WTC11 (cell line): ENCODE results near the gene PCGF2. TPM values are rescaled to one million over a fixed set of nuclear protein-coding genes. Genes with fewer than 3 reads are reported as not detected.

Experiments
- ATAC-seq: fragments of 200-7000 bp; cut with Tn5 transposase; 2 replicates; pipeline ENCODE4 v1.10.0; 2021; ENCODE audit warnings: mild to moderate bottlenecking, moderate library complexity
- CTCF ChIA-PET: fragments of 300-600 bp; sonication (Branson Sonifier 250); formaldehyde crosslinking; loops from one replicate; lab custom pipeline; 2021; ENCODE audit warnings: antibody characterized with exemption; lab: Charles Lee
- POLR2A ChIA-PET: fragments of 350-600 bp; sonication (Branson Sonifier 250); formaldehyde crosslinking; loops from one replicate; lab custom pipeline; 2021; ENCODE audit warnings: antibody characterized with exemption; lab: Charles Lee
- DNase-seq: peaks from one replicate; pipeline ENCODE4 v3.0.0; 2021; ENCODE audit warnings: low spot score
- H3K27ac Mint-ChIP-seq: 2 replicates; pipeline ENCODE4 v1.8.0; 2021; ENCODE audit warnings: mixed read lengths
- H3K27me3 Mint-ChIP-seq: 2 replicates; pipeline ENCODE4 v1.8.0; 2021; ENCODE audit warnings: low read depth, mild to moderate bottlenecking, moderate library complexity, mixed read lengths
- H3K36me3 Mint-ChIP-seq: 2 replicates; pipeline ENCODE4 v1.8.0; 2021; ENCODE audit warnings: mixed read lengths
- H3K4me1 Mint-ChIP-seq: 2 replicates; pipeline ENCODE4 v1.8.0; 2022; ENCODE audit warnings: mixed read lengths
- H3K4me3 Mint-ChIP-seq: 2 replicates; pipeline ENCODE4 v1.8.0; 2021; ENCODE audit warnings: mild to moderate bottlenecking, moderate library complexity, mixed read lengths
- H3K9me3 Mint-ChIP-seq: 2 replicates; pipeline ENCODE4 v1.8.0; 2021; ENCODE audit warnings: mixed read lengths
- ATF3 ChIP-seq: sonication (generic); formaldehyde crosslinking; conservative IDR thresholded peaks from 2 replicates; pipeline ENCODE4 v1.8.1; 2022; ENCODE audit warnings: mild to moderate bottlenecking, missing genetic modification reagents
- CREB1 ChIP-seq: sonication (generic); formaldehyde crosslinking; IDR thresholded peaks from 2 replicates; pipeline ENCODE4 v1.8.0; 2023; ENCODE audit warnings: mild to moderate bottlenecking, missing genetic modification reagents
- ELF4 ChIP-seq: sonication (generic); formaldehyde crosslinking; IDR thresholded peaks from 2 replicates; pipeline ENCODE4 v1.8.1; 2022; ENCODE audit warnings: low read depth, mild to moderate bottlenecking, moderate library complexity, missing genetic modification reagents
- ERG ChIP-seq: fragments of 250-450 bp; sonication (Bioruptor Pico); IDR thresholded peaks from 2 replicates; pipeline ENCODE4 v1.8.0; 2021; ENCODE audit warnings: mild to moderate bottlenecking
- FOXP1 ChIP-seq: sonication (generic); formaldehyde crosslinking; IDR thresholded peaks from 2 replicates; pipeline ENCODE4 v1.8.0; 2022; ENCODE audit warnings: missing genetic modification reagents, mild to moderate bottlenecking, moderate library complexity, borderline replicate concordance
- MXD4 ChIP-seq: fragments of 250-450 bp; sonication (Bioruptor Pico); IDR thresholded peaks from 2 replicates; pipeline ENCODE4 v1.8.0; 2021; ENCODE audit warnings: mild to moderate bottlenecking, moderate library complexity, borderline replicate concordance
- MYBL2 ChIP-seq: sonication (generic); formaldehyde crosslinking; IDR thresholded peaks from 2 replicates; pipeline ENCODE4 v1.8.1; 2023; ENCODE audit warnings: mild to moderate bottlenecking, moderate library complexity, missing genetic modification reagents
- NFE2L1 ChIP-seq: sonication (generic); formaldehyde crosslinking; IDR thresholded peaks from 2 replicates; pipeline ENCODE4 v1.8.1; 2023; ENCODE audit warnings: missing genetic modification reagents
- NR3C1 ChIP-seq: sonication (generic); formaldehyde crosslinking; conservative IDR thresholded peaks from 2 replicates; pipeline ENCODE4 v1.8.1; 2023; ENCODE audit warnings: low read depth, mild to moderate bottlenecking, missing genetic modification reagents
- SOX15 ChIP-seq: fragments of 250-450 bp; sonication (Bioruptor Pico); IDR thresholded peaks from 2 replicates; pipeline ENCODE4 v1.9.0; 2021; ENCODE audit warnings: mild to moderate bottlenecking
- TEAD1 ChIP-seq: sonication (generic); formaldehyde crosslinking; IDR thresholded peaks from 2 replicates; pipeline ENCODE4 v1.8.0; 2022; ENCODE audit warnings: mild to moderate bottlenecking, missing genetic modification reagents
- ZNF232 ChIP-seq: sonication (generic); formaldehyde crosslinking; IDR thresholded peaks from 2 replicates; pipeline ENCODE4 v1.8.0; 2022; ENCODE audit warnings: mild to moderate bottlenecking, missing genetic modification reagents
- total RNA-seq: library from RNA; stranded (reverse); gene quantifications from 3 replicates; pipeline ENCODE4 v1.2.3, GENCODE V29; 2021
- TF ChIP-seq, protein P1 (sequence below): sonication (generic); formaldehyde crosslinking; conservative IDR thresholded peaks from 2 replicates; pipeline ENCODE4 v1.8.1; 2023; ENCODE audit warnings: mild to moderate bottlenecking, low read depth, missing genetic modification reagents, moderate library complexity
- TF ChIP-seq, protein P2 (sequence below): sonication (generic); formaldehyde crosslinking; IDR thresholded peaks from 2 replicates; pipeline ENCODE4 v1.8.1; 2023; ENCODE audit warnings: mild to moderate bottlenecking, missing genetic modification reagents
- TF ChIP-seq, protein P3 (sequence below): sonication (generic); formaldehyde crosslinking; IDR thresholded peaks from 2 replicates; pipeline ENCODE4 v1.8.1; 2022; ENCODE audit warnings: mild to moderate bottlenecking, missing genetic modification reagents, moderate library complexity, borderline replicate concordance
- TF ChIP-seq, protein P4 (sequence below): sonication (generic); formaldehyde crosslinking; IDR thresholded peaks from 2 replicates; pipeline ENCODE4 v1.8.1; 2023; ENCODE audit warnings: mild to moderate bottlenecking, missing genetic modification reagents
- TF ChIP-seq, protein P5 (sequence below): fragments of 200-600 bp; IDR thresholded peaks from 2 replicates; pipeline ENCODE4 v1.8.0; 2022; ENCODE audit warnings: antibody characterized with exemption
- TF ChIP-seq, protein P6 (sequence below): sonication (generic); formaldehyde crosslinking; IDR thresholded peaks from 2 replicates; pipeline ENCODE4 v1.8.0; 2023; ENCODE audit warnings: missing genetic modification reagents, mild to moderate bottlenecking, borderline replicate concordance

The PCGF2 gene
- total RNA-seq, 1 experiment from 2014 or later, result 104 TPM

DNA sequence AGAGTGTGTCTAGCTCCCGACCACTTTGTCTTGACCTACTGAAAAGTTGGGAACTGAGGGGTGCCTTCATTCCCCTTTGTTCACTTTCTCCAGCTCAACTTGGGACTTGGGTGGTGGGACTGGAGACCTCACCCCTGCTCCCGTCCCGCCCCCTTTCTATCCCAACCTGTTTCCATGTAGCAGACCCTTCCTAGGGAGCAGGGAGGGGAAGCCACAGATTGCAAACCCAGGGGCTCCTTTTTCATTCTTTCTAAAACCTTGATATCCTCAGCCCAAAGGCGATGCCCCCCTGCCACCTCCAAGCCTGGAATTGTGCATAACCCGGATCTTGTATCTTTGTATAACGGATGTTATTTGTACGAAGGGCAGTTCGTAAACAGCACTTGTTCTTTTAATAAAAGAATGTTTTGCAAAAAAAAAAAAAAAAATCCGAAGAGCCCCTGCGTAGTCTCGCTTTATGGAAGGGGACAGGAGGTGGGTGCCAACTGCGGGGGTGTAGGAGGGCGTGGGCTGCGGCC is 18.7 kb downstream of the PCGF2 start:
- TF ChIP-seq ERG, result no peak
- TF ChIP-seq, protein P1, sequence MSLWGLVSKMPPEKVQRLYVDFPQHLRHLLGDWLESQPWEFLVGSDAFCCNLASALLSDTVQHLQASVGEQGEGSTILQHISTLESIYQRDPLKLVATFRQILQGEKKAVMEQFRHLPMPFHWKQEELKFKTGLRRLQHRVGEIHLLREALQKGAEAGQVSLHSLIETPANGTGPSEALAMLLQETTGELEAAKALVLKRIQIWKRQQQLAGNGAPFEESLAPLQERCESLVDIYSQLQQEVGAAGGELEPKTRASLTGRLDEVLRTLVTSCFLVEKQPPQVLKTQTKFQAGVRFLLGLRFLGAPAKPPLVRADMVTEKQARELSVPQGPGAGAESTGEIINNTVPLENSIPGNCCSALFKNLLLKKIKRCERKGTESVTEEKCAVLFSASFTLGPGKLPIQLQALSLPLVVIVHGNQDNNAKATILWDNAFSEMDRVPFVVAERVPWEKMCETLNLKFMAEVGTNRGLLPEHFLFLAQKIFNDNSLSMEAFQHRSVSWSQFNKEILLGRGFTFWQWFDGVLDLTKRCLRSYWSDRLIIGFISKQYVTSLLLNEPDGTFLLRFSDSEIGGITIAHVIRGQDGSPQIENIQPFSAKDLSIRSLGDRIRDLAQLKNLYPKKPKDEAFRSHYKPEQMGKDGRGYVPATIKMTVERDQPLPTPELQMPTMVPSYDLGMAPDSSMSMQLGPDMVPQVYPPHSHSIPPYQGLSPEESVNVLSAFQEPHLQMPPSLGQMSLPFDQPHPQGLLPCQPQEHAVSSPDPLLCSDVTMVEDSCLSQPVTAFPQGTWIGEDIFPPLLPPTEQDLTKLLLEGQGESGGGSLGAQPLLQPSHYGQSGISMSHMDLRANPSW, result 0 out of 2 replicates have a peak, but pooled peaks have one; percentile 3
- ChIA-PET POLR2A (no interaction called here), CTCF (interaction anchor here (0.6 to 2.2 kb wide), 6 partner anchors 11 to 220 kb away, joined by 3 to 6 read pairs (median 4); no protein-coding TSS in a partner anchor)
- Mint-ChIP-seq H3K9me3 (no peaks in the 10 kb centered on the region), H3K4me1 (peaks cover 35% of the 10 kb centered on the region), H3K27ac (no peak overlapping the region), H3K36me3 (peaks cover 2% of the 10 kb centered on the region; the same call in 1 of the 2 replicates), H3K27me3 (peaks cover 23% of the 10 kb centered on the region), H3K4me3 (peak overlapping the region; percentile 69)
- no peak for DNase-seq
- ATAC-seq, result no peak

DNA sequence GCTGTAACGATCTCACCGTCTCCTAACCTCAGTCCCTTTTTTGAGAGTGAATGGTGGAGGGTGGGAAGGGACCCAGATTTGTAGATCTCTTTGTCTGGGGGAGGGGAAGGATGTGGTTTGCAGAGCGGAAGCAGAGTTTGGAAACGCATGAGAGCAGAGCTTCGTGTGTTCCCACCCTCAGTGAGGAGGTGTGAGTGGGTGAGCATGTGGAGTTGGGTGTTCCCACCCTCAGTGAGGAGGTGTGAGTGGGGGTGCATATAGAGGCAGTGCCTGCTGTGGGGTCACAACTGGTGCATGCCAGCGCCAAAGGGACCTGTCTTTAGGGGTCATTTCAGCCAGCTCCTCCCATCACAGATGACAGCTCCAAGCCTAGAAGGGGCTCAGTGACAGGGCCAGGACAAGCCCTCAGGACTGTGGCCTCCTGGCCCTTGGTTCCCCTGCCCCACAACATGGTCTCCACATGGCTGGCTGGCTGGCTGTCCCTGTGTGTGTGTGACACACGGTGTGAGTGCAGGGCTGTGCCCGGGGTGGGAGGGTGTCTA is 19.8 kb downstream of the PCGF2 start:
- ATAC-seq, result no peak
- no peak for DNase-seq
- Mint-ChIP-seq H3K4me1 (peaks cover 26% of the 10 kb centered on the region), H3K27ac (no peak overlapping the region; the same call in 1 of the 2 replicates), H3K9me3 (no peaks in the 10 kb centered on the region), H3K36me3 (no peaks in the 10 kb centered on the region; the same call in 1 of the 2 replicates), H3K4me3 (peak overlapping the region; percentile 9; the same call in 1 of the 2 replicates), H3K27me3 (peaks cover 23% of the 10 kb centered on the region)
- ChIA-PET POLR2A (interaction anchor here (0.8 to 1.0 kb wide), 2 partner anchors 17 to 21 kb away, joined by 3 to 5 read pairs; no protein-coding TSS in a partner anchor), CTCF (interaction anchor here (1.1 to 2.9 kb wide), 7 partner anchors 8 to 169 kb away, joined by 3 to 12 read pairs (median 4); no protein-coding TSS in a partner anchor)
- TF ChIP-seq, protein P2, sequence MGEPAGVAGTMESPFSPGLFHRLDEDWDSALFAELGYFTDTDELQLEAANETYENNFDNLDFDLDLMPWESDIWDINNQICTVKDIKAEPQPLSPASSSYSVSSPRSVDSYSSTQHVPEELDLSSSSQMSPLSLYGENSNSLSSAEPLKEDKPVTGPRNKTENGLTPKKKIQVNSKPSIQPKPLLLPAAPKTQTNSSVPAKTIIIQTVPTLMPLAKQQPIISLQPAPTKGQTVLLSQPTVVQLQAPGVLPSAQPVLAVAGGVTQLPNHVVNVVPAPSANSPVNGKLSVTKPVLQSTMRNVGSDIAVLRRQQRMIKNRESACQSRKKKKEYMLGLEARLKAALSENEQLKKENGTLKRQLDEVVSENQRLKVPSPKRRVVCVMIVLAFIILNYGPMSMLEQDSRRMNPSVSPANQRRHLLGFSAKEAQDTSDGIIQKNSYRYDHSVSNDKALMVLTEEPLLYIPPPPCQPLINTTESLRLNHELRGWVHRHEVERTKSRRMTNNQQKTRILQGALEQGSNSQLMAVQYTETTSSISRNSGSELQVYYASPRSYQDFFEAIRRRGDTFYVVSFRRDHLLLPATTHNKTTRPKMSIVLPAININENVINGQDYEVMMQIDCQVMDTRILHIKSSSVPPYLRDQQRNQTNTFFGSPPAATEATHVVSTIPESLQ (CRISPR knock-in tag), result no peak
- TF ChIP-seq MYBL2 (CRISPR knock-in tag), result no peak
- TF ChIP-seq SOX15 (CRISPR knock-in tag), result no peak
- no peak for TF ChIP-seq TEAD1
- no peak for TF ChIP-seq ELF4 (CRISPR knock-in tag)
- TF ChIP-seq, protein P3, sequence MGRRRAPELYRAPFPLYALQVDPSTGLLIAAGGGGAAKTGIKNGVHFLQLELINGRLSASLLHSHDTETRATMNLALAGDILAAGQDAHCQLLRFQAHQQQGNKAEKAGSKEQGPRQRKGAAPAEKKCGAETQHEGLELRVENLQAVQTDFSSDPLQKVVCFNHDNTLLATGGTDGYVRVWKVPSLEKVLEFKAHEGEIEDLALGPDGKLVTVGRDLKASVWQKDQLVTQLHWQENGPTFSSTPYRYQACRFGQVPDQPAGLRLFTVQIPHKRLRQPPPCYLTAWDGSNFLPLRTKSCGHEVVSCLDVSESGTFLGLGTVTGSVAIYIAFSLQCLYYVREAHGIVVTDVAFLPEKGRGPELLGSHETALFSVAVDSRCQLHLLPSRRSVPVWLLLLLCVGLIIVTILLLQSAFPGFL (CRISPR knock-in tag), result no peak
- no peak for TF ChIP-seq ATF3 (CRISPR knock-in tag)
- no peak for TF ChIP-seq MXD4 (CRISPR knock-in tag)
- TF ChIP-seq FOXP1 (CRISPR knock-in tag), result no peak
- TF ChIP-seq, protein P4, sequence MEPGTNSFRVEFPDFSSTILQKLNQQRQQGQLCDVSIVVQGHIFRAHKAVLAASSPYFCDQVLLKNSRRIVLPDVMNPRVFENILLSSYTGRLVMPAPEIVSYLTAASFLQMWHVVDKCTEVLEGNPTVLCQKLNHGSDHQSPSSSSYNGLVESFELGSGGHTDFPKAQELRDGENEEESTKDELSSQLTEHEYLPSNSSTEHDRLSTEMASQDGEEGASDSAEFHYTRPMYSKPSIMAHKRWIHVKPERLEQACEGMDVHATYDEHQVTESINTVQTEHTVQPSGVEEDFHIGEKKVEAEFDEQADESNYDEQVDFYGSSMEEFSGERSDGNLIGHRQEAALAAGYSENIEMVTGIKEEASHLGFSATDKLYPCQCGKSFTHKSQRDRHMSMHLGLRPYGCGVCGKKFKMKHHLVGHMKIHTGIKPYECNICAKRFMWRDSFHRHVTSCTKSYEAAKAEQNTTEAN, result no peak
- no peak for TF ChIP-seq CREB1 (CRISPR knock-in tag)
- no peak for TF ChIP-seq NFE2L1 (CRISPR knock-in tag)
- no peak for TF ChIP-seq ZNF232 (CRISPR knock-in tag)
- TF ChIP-seq, protein P5, sequence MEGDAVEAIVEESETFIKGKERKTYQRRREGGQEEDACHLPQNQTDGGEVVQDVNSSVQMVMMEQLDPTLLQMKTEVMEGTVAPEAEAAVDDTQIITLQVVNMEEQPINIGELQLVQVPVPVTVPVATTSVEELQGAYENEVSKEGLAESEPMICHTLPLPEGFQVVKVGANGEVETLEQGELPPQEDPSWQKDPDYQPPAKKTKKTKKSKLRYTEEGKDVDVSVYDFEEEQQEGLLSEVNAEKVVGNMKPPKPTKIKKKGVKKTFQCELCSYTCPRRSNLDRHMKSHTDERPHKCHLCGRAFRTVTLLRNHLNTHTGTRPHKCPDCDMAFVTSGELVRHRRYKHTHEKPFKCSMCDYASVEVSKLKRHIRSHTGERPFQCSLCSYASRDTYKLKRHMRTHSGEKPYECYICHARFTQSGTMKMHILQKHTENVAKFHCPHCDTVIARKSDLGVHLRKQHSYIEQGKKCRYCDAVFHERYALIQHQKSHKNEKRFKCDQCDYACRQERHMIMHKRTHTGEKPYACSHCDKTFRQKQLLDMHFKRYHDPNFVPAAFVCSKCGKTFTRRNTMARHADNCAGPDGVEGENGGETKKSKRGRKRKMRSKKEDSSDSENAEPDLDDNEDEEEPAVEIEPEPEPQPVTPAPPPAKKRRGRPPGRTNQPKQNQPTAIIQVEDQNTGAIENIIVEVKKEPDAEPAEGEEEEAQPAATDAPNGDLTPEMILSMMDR, result no peak
- TF ChIP-seq, protein P6, sequence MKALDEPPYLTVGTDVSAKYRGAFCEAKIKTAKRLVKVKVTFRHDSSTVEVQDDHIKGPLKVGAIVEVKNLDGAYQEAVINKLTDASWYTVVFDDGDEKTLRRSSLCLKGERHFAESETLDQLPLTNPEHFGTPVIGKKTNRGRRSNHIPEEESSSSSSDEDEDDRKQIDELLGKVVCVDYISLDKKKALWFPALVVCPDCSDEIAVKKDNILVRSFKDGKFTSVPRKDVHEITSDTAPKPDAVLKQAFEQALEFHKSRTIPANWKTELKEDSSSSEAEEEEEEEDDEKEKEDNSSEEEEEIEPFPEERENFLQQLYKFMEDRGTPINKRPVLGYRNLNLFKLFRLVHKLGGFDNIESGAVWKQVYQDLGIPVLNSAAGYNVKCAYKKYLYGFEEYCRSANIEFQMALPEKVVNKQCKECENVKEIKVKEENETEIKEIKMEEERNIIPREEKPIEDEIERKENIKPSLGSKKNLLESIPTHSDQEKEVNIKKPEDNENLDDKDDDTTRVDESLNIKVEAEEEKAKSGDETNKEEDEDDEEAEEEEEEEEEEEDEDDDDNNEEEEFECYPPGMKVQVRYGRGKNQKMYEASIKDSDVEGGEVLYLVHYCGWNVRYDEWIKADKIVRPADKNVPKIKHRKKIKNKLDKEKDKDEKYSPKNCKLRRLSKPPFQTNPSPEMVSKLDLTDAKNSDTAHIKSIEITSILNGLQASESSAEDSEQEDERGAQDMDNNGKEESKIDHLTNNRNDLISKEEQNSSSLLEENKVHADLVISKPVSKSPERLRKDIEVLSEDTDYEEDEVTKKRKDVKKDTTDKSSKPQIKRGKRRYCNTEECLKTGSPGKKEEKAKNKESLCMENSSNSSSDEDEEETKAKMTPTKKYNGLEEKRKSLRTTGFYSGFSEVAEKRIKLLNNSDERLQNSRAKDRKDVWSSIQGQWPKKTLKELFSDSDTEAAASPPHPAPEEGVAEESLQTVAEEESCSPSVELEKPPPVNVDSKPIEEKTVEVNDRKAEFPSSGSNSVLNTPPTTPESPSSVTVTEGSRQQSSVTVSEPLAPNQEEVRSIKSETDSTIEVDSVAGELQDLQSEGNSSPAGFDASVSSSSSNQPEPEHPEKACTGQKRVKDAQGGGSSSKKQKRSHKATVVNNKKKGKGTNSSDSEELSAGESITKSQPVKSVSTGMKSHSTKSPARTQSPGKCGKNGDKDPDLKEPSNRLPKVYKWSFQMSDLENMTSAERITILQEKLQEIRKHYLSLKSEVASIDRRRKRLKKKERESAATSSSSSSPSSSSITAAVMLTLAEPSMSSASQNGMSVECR (CRISPR knock-in tag), result no peak
- no peak for TF ChIP-seq NR3C1 (CRISPR knock-in tag)
